ENCODE results near the gene GRIK5.

GRIK5 gene

DNA sequence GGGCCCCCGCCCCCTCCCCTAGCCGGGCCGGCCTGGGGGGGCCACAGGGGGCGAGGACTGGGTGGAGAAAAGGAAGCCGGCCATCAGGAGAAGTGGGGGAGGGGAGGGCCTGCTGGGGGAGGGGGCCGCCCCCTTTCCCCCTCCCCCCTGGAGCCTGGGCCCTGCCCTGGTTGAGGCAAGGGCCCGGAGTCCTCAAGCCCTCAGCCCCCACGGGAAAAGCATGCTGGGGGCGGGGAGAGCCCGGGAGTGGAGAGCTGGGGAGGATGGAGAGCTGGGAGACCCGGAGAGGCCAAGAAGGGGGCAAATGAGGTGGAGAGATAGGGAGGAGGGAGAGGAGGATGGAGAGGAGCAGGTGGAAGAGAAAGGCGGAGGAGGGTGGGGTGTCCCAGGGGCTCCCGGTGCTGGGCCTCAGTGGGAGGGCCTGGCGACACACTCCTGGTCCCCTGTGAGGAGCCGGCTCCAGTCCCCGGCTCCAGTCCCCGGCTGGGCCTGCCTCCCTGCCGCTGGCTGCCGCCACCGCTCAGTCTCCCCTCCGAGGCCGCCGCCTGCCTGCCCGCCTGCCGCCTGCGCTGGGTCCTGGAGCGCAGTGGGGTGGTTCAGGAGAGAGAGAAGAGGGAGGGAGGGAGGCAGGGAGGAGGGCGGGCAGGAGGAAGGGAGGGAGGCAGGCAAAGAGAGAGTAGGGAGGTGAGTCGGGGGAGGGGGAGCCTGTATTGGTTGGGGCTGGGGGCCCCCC, at the start of gene GRIK5:
Gene GRIK5, minus strand, starts transcription at position 588 of the 733 bp plus-strand sequence. CDS start 4,436 bp downstream, outside the sequence.
- no peak within 1 kb of the TSS for H3K9ac ChIP-seq (ENCODE audit: low read depth, low read length, poor library complexity, severe bottlenecking)
- H3K27me3 ChIP-seq (ENCODE audit: insufficient read depth, low read length, poor library complexity, severe bottlenecking): no peaks in the 10 kb centered on the region
- no peak within 1 kb of the TSS for H3K4me3 ChIP-seq (ENCODE audit: low read length, poor library complexity, severe bottlenecking)
- no peaks in the 10 kb centered on the region for H4K20me1 ChIP-seq (ENCODE audit: insufficient read depth, low read length, poor library complexity, severe bottlenecking)
- no peaks in the 10 kb centered on the region for H3K9me2 ChIP-seq (replicated peaks; ENCODE audit: low read depth, low read length)
- H3K9me3 ChIP-seq (ENCODE audit: insufficient read depth, low read depth, low read length): no peaks in the 10 kb centered on the region
- H3K4me1 ChIP-seq (ENCODE audit: insufficient read depth, low read length, poor library complexity, severe bottlenecking): peaks cover 4% of the 10 kb centered on the region
- TF ChIP-seq CTCF (conservative IDR thresholded peaks at IDR 0.05; ENCODE audit: low read length): no peak
- TF ChIP-seq EZH2phosphoT487 (IDR thresholded peaks at IDR 0.05; ENCODE audit: borderline replicate concordance): no peak
- H3K79me2 ChIP-seq (ENCODE audit: insufficient read depth, low read length): peaks cover 4% of the 10 kb centered on the region; the same call in 1 of the 2 replicates
- H2AFZ ChIP-seq (ENCODE audit: low read length): no peak within 1 kb of the TSS
- H3K4me2 ChIP-seq (ENCODE audit: low read depth, low read length, poor library complexity, severe bottlenecking): no peak within 1 kb of the TSS
- no peaks in the 10 kb centered on the region for H3F3A ChIP-seq (ENCODE audit: low read depth)
- no peaks in the 10 kb centered on the region for H3K36me3 ChIP-seq (ENCODE audit: insufficient read depth, low read length)

DNA sequence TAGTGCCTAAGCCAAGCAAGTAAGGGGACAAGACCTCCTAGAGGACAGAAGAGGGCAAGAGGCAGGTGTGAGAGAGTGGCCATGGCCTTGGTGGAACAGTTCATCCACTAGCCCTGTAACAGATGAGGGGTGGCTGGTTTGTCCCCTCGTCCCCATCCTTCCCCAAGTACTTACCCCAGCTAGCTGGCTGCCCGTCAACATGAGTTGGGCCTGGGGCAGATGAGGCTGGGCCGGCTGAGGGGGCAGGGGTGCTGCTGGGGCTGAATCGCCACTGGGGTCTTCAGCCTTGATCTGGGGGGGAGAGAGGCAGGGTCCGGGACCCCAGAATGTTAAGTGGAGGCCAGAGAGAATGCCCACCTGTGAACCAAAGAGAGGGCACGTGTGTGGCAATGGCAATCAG, 47.1 kb upstream of the GRIK5 start:
- Histone ChIP-seq H3K27me3 (ENCODE audit: insufficient read depth, low read length, poor library complexity, severe bottlenecking) (no peaks in the 10 kb centered on the region), H3K4me3 (ENCODE audit: low read length, poor library complexity, severe bottlenecking) (no peak overlapping the region), H3K9me3 (ENCODE audit: insufficient read depth, low read depth, low read length) (no peaks in the 10 kb centered on the region), H3K9ac (ENCODE audit: low read depth, low read length, poor library complexity, severe bottlenecking) (no peak overlapping the region), H3F3A (ENCODE audit: low read depth) (no peaks in the 10 kb centered on the region), H4K20me1 (ENCODE audit: insufficient read depth, low read length, poor library complexity, severe bottlenecking) (no peaks in the 10 kb centered on the region), H3K9me2 (replicated peaks; ENCODE audit: low read depth, low read length) (no peaks in the 10 kb centered on the region), H3K79me2 (ENCODE audit: insufficient read depth, low read length) (no peaks in the 10 kb centered on the region), H3K4me1 (ENCODE audit: insufficient read depth, low read length, poor library complexity, severe bottlenecking) (peaks cover 20% of the 10 kb centered on the region), H2AFZ (ENCODE audit: low read length) (no peak overlapping the region), H3K4me2 (ENCODE audit: low read depth, low read length, poor library complexity, severe bottlenecking) (no peak overlapping the region), H3K36me3 (ENCODE audit: insufficient read depth, low read length) (no peaks in the 10 kb centered on the region)
- TF ChIP-seq CTCF (conservative IDR thresholded peaks at IDR 0.05; ENCODE audit: low read length): no peak
- TF ChIP-seq EZH2phosphoT487 (IDR thresholded peaks at IDR 0.05; ENCODE audit: borderline replicate concordance): no peak

GRCh38 chr19:42116308-42117075, 46.5 kb upstream of the GRIK5 start:
- no peak for TF ChIP-seq EZH2phosphoT487 (IDR thresholded peaks at IDR 0.05; ENCODE audit: borderline replicate concordance)
- TF ChIP-seq CTCF (conservative IDR thresholded peaks at IDR 0.05; ENCODE audit: low read length): peak; percentile 20; the same call in 1 of the 2 replicates
- no peak overlapping the region for H2AFZ ChIP-seq (ENCODE audit: low read length)
- no peaks in the 10 kb centered on the region for H3K9me3 ChIP-seq (ENCODE audit: insufficient read depth, low read depth, low read length)
- H3K9ac ChIP-seq (ENCODE audit: low read depth, low read length, poor library complexity, severe bottlenecking): no peak overlapping the region
- peaks cover 14% of the 10 kb centered on the region for H3K4me1 ChIP-seq (ENCODE audit: insufficient read depth, low read length, poor library complexity, severe bottlenecking)
- H3K4me3 ChIP-seq (ENCODE audit: low read length, poor library complexity, severe bottlenecking): no peak overlapping the region
- H3K27me3 ChIP-seq (ENCODE audit: insufficient read depth, low read length, poor library complexity, severe bottlenecking): no peaks in the 10 kb centered on the region
- no peaks in the 10 kb centered on the region for H4K20me1 ChIP-seq (ENCODE audit: insufficient read depth, low read length, poor library complexity, severe bottlenecking)
- no peak overlapping the region for H3K4me2 ChIP-seq (ENCODE audit: low read depth, low read length, poor library complexity, severe bottlenecking)
- H3K79me2 ChIP-seq (ENCODE audit: insufficient read depth, low read length): no peaks in the 10 kb centered on the region
- H3K36me3 ChIP-seq (ENCODE audit: insufficient read depth, low read length): no peaks in the 10 kb centered on the region
- no peaks in the 10 kb centered on the region for H3K9me2 ChIP-seq (replicated peaks; ENCODE audit: low read depth, low read length)
- H3F3A ChIP-seq (ENCODE audit: low read depth): no peaks in the 10 kb centered on the region
